HG03064 (cell line): ENCODE results near the gene MX2.
"Not testable (repeated sequence)": the region's sequence is repeated elsewhere in the genome, so short reads cannot be mapped to it uniquely, and the experiment has no call there.

ENCODE experiments used
- ATAC-seq: cut with Tn5 transposase; IDR thresholded peaks from one replicate; pipeline ENCODE4 v1.9.1; 2021; ENCODE audit warnings: low read depth; ENCODE audit not compliant: unreplicated experiment

MX2 gene, protein sequence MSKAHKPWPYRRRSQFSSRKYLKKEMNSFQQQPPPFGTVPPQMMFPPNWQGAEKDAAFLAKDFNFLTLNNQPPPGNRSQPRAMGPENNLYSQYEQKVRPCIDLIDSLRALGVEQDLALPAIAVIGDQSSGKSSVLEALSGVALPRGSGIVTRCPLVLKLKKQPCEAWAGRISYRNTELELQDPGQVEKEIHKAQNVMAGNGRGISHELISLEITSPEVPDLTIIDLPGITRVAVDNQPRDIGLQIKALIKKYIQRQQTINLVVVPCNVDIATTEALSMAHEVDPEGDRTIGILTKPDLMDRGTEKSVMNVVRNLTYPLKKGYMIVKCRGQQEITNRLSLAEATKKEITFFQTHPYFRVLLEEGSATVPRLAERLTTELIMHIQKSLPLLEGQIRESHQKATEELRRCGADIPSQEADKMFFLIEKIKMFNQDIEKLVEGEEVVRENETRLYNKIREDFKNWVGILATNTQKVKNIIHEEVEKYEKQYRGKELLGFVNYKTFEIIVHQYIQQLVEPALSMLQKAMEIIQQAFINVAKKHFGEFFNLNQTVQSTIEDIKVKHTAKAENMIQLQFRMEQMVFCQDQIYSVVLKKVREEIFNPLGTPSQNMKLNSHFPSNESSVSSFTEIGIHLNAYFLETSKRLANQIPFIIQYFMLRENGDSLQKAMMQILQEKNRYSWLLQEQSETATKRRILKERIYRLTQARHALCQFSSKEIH

GRCh38 chr21:41361786-41362604, at the start of gene MX2:
TSS of gene MX2 (plus strand) at chr21:41362027. CDS start at chr21:41376907, 14,880 bp downstream.
- peak; percentile 45 for ATAC-seq

DNA sequence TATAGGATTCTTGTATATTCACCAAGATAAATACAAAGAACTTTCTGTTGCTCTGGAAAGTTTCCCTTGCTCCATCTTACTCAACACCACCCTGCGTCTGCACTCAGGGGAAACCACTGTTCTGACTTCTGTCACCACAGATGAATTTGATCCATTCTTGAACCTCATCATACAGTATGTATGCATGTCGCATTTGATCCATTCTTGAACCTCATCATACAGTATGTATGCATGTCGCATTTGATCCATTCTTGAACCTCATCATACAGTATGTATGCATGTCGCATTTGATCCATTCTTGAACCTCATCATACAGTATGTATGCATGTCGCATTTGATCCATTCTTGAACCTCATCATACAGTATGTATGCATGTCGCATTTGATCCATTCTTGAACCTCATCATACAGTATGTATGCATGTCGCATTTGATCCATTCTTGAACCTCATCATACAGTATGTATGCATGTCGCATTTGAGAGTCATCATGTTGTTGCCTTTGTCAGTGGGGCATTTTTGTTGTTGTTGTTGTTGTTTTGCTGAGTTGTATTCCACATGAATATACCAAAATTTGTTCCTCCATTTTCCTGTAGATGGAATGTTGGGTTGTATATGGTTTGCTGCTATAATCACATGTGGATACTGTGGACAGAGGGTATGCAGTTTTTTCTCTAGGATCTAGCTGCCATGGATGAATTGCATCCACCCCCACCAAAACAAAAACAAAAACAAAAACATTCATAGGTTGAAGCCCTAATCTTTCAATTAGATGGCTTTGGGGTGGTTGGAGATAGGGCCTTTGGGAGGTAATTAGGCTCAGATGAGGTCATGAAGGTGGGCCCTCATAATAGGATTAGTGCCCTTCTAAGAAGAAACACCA, 48.3 kb upstream of the MX2 start:
- ATAC-seq, result not testable (repeated sequence)

DNA sequence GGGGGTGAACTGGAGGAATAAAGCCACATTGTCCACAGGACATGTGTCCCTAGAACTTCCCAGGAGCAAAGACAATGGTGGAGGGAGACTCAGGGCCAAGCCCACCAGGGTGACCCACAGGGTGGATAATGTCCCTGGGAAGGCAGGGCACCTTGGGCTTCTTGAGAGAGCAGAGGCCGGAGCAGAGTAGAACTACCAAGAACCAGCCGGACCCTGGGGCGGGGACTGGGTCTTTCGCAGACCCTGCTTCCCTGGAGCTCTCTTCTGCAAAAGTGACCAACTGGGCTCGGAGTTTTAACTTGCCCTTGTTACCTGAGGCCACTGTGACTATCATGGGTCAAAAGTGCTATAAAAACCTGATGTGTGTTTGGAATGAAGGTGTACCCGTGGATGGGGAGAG, 46.1 kb upstream of the MX2 start:
- ATAC-seq, result no peak

DNA sequence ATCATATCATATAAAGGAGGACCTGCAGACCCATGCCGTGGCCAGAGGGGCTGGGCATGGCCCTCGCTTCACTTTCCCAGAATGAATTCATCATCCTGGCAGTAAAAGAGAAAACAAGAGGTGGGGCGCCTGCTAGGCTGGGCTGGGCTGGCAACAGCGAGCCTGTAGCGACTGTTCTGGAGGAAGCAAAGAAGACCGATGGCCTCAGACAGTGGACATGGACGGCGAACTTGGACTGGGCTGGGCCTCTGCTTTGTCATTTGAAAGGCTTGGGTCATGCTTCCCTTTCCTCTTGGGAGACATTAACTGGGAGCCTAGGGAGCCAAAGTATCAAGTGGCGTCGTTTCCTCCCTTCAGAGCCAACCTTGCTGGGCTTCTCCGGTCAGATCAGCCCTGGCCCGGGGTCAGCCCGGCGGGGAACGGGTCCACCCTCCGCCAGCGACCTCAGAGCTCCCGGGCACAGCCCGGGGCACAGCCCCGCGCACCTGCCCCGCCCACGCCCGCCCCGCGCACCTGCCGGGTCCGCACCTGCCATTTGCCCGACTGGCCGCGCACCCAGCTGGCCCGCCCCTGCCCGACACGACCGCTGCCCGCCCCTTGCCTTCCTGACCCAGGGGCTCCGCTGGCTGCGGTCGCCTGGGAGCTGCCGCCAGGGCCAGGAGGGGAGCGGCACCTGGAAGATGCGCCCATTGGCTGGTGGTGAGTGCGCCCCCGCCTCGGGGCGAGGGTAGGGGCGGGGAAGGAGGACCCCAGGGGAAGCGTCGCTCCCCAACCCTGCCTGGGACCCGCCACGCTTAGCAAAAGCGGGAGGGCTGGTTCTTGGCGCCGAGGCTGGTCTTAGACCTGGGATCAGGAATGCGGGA, 45.4 kb upstream of the MX2 start, which contains the start of gene FAM3B:
TSS of gene FAM3B (plus strand) at position 602 of the 863 bp plus-strand sequence. CDS start at position 681, 79 bp downstream.
- no peak for ATAC-seq

DNA sequence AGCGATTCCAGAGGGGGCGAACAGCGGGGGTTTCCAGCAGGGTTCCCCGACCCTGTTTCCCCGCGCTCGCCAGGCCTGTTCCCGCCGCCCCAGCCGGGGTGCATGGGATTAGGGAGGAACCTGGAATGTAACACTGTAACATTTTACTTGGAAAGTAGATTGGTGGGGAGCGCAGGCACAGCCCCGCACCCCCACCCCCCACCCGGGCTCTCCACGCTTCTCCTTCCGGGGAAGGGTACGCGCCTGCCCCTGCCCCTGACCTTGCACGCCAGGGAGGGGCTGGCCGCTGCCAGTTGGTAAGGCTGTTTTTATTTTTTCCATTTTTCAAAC, 44.8 kb upstream of the MX2 start:
- ATAC-seq, result no peak

GRCh38 chr21:41317458-41317857, 44.4 kb upstream of the MX2 start:
- ATAC-seq, result no peak

DNA sequence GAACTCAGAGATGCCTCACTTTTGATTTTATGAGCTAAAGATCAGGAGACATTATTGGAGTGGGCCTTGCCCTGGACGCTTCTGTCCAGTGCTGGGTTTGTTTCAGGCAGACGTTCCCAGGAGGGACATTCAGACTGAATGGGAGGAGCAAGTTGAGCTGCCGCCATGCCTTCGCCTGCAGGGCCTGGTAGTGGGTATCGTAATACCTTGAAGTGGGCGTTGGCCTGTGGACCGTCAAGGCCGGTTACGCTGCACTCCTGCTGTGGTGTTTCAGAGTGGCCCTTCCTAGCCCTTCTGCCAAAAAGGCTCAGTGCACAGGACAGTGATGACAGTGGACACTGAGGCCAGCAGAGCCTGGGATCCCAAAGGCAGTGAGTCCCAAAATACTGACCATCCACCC, 43.6 kb upstream of the MX2 start:
- ATAC-seq, result no peak

GRCh38 chr21:41319273-41319672, 42.6 kb upstream of the MX2 start:
- ATAC-seq, result no peak

- ATAC-seq, result no peak
Measured at GRCh38 chr21:41321211-41321907, 40.5 kb upstream of the MX2 start.

DNA sequence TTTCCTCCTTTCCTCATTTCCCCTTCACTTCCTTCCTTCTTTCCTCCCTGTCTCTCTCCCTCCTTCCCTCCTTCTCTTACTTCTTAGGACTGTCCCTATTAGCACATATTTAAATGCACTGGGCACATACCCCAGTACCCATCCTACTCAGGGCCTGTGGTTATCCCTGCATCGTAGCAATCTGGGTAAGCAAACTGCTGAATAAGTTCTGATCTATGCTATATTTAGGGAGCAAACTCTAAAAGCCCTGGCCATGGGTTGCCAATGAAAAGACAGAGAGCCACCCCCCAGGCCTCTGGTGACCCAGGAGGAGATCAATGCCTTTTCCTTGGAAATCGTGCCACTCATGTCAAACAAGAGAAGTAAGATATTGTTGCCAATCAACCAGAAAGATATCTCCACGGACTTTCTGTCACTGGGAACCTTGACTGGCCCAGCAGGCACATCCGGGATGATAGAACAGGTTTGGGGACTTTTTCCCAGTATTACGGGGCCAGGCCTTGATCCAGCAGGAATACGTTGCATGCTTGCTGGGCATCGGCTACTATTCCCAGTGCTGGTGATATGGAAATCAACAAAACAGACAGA, 39.8 kb upstream of the MX2 start:
- ATAC-seq, result no peak

DNA sequence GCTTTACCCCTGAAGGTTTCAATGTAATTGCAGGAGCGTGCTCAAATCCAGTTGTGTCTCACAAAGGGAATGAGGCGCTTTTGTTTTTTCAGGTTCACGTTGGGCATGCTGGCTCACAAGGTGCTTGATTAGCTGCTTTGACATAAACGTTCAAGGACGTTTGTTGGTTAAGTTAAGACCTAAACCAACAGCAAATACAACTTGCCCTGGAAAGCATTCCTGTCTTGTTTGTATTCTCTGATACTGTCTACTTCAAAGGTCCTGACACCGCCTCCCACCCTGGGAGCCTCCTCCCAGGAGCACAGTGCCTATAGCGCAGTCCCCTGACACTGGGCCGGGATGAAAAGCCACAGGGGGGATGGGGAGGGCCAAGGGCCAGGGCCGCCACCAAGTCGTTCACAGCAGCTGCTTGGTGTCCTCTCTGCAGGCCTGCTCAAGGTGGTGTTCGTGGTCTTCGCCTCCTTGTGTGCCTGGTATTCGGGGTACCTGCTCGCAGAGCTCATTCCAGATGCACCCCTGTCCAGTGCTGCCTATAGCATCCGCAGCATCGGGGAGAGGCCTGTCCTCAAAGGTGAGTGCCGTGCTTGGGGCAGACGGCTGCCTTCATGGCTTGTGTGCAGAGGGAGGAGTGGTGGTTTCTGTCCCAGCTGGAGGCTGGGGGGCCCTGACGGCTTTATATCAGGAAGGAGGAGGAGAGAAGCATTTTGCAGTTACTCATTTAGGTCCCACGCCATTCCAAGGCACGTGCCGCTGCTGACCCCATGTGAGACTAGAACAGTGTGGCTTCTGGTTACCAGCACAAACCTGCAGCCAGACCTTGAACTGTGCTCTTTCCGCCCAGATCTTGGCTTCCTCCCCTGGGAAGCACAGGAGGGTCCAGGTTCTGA, 39.1 kb upstream of the MX2 start:
- no peak for ATAC-seq

DNA sequence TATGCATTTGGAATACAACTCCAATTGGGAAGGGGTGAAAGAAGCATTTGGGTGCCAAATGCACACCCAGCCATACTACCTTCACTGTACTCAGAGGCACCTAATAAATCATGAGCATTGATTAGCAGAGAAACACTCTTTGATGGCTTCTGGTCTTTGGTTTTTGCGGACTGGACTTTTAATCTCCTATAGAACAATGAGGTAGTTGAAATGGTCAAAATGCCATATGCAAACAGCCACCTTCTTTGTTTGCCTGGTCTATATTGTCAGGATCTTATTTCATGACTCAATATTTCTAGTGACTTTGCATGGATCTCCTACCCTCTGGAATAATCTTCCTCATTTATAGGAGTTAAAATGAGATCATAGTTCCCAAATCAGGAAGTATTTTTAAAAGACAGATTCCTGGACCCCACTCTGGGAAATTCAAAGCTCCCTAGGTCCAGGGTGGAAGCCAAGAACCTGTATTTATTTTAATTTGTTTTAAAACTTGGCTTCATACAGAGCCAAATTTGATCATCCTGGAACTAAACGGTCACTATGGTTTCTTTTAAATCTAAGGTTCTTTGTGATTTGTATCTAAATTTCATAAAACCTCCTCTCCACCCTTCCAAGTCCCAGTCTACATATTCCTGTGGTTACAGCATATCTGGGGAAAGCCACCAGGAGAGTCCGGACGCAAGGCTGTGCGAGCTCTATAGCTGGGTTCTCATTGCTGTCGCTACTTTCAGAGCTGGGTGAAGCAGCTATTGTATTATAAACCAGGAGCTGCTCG, 36.5 kb upstream of the MX2 start:
- no peak for ATAC-seq

- no peak for ATAC-seq
Measured at GRCh38 chr21:41326414-41327080, 35.3 kb upstream of the MX2 start.

- no peak for ATAC-seq
Measured at GRCh38 chr21:41327753-41328152, 34.1 kb upstream of the MX2 start.

DNA sequence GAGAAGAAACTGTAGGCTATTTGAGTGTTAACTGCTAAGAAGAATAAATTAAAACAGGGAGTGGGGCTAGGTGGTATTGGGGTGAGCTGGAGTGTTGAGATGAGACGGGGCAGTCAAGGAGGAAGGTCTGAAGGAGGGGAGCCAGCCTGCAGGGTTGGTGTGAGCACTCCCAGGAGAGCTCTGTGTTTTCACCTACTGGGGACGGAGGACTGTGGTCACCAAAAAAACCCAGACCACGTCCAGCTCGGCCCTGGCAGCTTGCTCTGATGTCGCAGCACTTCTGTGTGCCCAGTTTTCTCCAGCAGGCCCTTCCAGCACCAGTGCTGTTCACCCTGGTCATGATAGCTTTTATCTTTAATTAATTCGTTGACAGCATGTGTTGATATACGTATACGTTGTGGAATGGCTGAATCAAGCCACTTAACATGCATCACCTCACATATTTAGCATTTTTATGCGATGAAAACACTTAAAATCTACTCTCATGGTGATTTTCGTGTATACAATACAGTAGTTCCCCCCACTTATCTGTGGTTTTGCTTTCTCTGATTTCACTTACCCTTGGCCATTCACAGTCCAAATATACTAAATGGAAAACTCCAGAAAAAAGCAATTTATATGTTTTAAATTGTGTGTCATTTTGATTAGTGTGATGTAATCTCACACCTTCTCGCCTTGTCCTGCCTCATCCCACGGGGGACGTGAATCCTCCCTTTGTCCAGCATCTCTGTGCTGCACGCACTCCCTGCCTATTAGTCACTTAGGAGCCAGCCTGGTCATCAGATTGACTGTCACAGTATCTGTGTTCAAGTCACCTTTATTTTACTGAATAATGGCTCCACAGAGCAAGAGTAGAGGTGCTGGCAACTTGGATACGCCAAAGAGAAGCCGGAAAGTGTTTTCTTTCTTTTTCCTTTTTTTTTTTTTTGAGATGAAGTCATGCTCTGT, 32.9 kb upstream of the MX2 start:
- no peak for ATAC-seq
